WERI-Rb-1 (cell line): ENCODE measurements around the gene ZNF682.
"Not testable (repeated sequence)": the region's sequence is repeated elsewhere in the genome, so short reads cannot be mapped to it uniquely, and the experiment has no call there.

ENCODE experiments used
- DNase-seq: peaks from one replicate; pipeline ENCODE4 v3.0.0-alpha.2; 2020
- H3K27ac ChIP-seq: fragments of 250-450 bp; sonication (Bioruptor Pico); 2 replicates; pipeline ENCODE4 v1.5.1; 2020; ENCODE audit warnings: mild to moderate bottlenecking, moderate library complexity
- H3K27me3 ChIP-seq: fragments of 250-450 bp; sonication (Bioruptor Pico); 2 replicates; pipeline ENCODE4 v1.5.1; 2021; ENCODE audit warnings: mild to moderate bottlenecking, low read depth, moderate library complexity; ENCODE audit not compliant: insufficient read depth, severe bottlenecking
- H3K36me3 ChIP-seq: fragments of 250-450 bp; sonication (Bioruptor Pico); 2 replicates; pipeline ENCODE4 v1.5.1; 2020; ENCODE audit warnings: mild to moderate bottlenecking, moderate library complexity
- H3K4me3 ChIP-seq: 2 replicates; pipeline ENCODE4 v1.5.1; 2011; ENCODE audit warnings: low read depth, mild to moderate bottlenecking, control low read depth, low read length
- H3K9me3 ChIP-seq: fragments of 250-450 bp; sonication (Bioruptor Pico); 2 replicates; pipeline ENCODE4 v1.5.1; 2021; ENCODE audit warnings: mild to moderate bottlenecking, moderate library complexity; ENCODE audit not compliant: severe bottlenecking
- CTCF ChIP-seq: IDR thresholded peaks from 2 replicates; pipeline ENCODE4 v1.5.1; 2011; ENCODE audit warnings: low read depth, mild to moderate bottlenecking, control low read depth, inconsistent platforms, low read length

The ZNF682 gene

DNA sequence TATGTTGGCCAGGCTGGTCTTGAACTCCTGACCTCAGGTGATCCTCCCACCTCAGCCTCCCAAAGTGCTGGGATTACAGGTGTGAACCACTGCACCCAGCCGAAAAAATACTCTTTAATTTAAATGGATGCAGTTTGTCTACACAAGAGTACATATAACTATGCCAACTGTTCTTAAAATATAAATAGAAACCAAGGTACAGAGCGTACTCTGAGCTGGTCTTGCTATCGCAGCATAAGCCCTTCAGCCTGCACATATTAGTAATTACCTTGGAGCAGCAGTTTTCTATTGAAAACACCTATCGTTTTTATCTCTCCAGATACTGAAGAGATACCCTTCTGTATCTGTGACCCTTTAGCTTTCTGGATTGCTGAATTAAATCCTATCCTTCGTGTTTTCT lies 3.4 kb downstream of the ZNF682 start:
- Histone ChIP-seq H3K4me3 (no peak overlapping the region), H3K27me3 (no peaks in the 10 kb centered on the region), H3K36me3 (peaks cover 33% of the 10 kb centered on the region), H3K27ac (no peak overlapping the region), H3K9me3 (peaks cover 6% of the 10 kb centered on the region)
- DNase-seq, result no peak
- no peak for TF ChIP-seq CTCF

DNA sequence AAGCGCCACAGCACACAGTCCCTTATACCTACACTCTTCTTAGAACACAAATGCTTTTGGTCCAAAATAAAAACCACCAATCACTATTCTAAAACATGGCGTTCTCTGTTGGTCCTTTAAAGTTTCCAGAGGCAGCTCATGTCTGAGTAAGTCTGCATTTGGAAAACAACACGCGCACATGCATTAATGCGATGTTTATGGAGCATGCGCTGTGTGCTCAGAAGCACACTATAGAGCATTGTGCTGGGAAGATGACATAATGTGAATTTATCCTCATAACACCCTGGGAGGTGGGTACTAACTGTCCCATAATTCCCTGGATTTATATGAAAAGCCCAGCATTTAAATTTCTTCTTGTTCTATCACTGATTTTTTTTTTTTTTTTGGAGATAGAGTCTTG lies 10.7 kb downstream of the ZNF682 start:
- H3K9me3 ChIP-seq, result no peaks in the 10 kb centered on the region
- peaks cover 42% of the 10 kb centered on the region for H3K36me3 ChIP-seq
- no peak for DNase-seq
- H3K27ac ChIP-seq, result no peak overlapping the region
- no peak overlapping the region for H3K4me3 ChIP-seq
- H3K27me3 ChIP-seq, result no peaks in the 10 kb centered on the region
- no peak for TF ChIP-seq CTCF

DNA sequence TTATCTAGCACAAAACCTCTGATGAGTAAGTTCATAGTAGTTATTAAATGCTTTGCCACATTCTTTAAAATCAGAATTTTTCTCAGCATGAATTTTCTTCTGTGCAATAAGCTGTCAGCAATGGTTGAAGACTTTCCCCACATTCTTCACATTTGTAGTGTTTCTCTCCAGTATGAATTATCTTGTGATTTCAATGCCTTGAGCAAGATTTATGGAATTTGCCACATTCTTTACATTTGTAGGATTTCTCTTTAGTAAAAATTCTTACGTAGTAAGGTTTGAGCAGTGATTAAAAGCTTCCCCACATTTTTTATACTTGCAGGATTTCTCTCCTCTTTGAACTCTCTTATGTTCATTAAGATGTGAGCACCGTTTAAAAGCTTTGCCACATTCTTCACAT lies 33.6 kb downstream of the ZNF682 start:
- H3K4me3 ChIP-seq, result no peak overlapping the region
- H3K9me3 ChIP-seq, result peaks cover 38% of the 10 kb centered on the region
- H3K27ac ChIP-seq, result no peak overlapping the region
- no peak for DNase-seq
- no peaks in the 10 kb centered on the region for H3K27me3 ChIP-seq
- TF ChIP-seq CTCF, result no peak
- H3K36me3 ChIP-seq, result peaks cover 35% of the 10 kb centered on the region

- Histone ChIP-seq H3K27ac (no peak overlapping the region), H3K27me3 (no peaks in the 10 kb centered on the region), H3K36me3 (no peaks in the 10 kb centered on the region), H3K4me3 (no peak overlapping the region), H3K9me3 (peaks cover 3% of the 10 kb centered on the region)
- TF ChIP-seq CTCF, result peak; percentile 93
- DNase-seq, result peak; percentile 59
Measured at GRCh38 chr19:19997656-19998268, 41.5 kb downstream of the ZNF682 start.

DNA sequence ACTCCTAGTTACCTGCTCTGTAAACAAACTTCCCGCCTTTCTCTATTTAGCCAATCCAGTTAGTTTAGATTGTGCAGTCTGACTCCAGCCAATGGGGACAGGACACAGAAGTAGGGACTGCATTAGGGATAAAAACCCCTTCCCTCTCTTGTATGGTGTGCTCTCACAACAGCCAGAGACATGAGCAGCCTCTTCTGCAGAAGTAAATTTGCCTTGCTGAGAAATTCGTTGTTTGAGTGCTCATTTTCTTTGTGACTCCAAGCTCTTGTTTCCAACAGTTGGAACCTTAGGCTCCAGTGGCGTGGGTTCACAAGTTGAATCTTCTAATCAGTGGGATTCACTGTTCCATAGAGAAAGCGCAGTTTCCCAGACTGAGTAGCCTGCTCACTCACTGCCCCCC lies 72.4 kb downstream of the ZNF682 start:
- peaks cover 9% of the 10 kb centered on the region for H3K9me3 ChIP-seq
- H3K27ac ChIP-seq, result no peak overlapping the region
- TF ChIP-seq CTCF, result no peak
- no peaks in the 10 kb centered on the region for H3K27me3 ChIP-seq
- DNase-seq, result no peak
- H3K4me3 ChIP-seq, result no peak overlapping the region
- H3K36me3 ChIP-seq, result no peaks in the 10 kb centered on the region

DNA sequence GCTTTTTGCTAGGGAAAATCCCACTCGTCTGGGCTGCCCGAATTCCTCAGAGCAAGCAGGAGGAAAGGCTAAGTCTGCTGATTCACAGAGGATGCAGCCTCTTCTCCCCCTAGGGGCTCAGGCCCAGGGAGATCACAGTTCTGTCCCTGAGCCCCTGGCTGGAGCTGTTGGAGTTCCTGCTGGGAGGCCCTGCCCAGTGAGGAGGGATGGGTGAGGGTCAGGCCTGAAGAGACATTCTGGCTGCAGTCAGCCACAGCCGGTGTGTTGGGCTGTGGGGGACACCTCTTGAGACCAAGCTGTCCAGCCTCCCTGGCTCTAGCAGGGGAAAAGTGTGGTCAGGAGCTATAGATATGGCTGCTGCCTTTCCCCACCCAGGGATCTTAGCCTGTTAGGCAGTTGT lies 73.2 kb downstream of the ZNF682 start:
- not testable (repeated sequence) for H3K36me3 ChIP-seq, H3K4me3 ChIP-seq, DNase-seq, H3K27ac ChIP-seq, H3K9me3 ChIP-seq, H3K27me3 ChIP-seq
